ENCODE results near the gene NEUROG2.
"Not testable (repeated sequence)": the region's sequence is repeated elsewhere in the genome, so short reads cannot be mapped to it uniquely, and the experiment has no call there.

NEUROG2 gene

DNA sequence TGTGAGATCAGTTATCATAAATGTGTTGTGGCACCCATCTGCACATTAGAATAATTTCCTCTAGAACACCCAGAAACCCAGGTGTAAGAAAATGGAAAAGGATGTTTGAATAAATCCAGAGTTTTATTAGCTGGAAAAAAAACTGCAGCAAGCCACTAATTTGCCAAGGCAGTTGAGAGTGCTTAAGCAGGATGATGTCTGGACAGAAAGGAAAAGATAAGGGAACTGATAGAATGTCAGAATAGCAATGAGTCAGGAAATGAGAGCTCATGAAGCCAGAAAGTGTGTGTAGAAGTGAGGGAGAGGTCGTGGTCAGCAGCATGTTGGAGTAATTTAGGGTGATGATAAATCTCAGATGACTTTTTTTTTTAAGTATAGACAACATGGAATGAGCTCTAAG is 15.2 kb upstream of the NEUROG2 start:
- no peak overlapping the region for H3K4me3 Mint-ChIP-seq

DNA sequence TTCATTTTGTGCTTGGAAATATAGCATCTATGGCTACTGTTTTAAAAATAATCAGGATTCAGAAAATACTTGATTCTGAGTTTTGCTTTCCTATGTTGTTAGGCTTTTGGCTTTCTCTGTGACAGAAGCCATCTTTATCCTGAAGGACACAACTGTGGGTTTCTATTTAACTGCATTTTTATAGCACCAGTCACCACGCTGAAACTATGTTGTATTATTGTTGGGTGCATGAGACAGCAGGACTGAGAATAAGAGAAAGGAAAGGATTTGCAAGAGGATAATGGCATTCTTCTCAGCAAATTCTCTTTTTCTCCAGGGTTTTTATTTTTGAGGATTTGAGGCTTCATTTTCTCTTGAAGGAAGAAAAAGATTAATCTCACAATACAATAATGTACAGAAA is 10.1 kb upstream of the NEUROG2 start:
- Mint-ChIP-seq H3K27ac (no peak overlapping the region), H3K4me3 (no peak overlapping the region), H3K27me3 (peaks cover 35% of the 10 kb centered on the region), H3K36me3 (no peaks in the 10 kb centered on the region), H3K4me1 (ENCODE audit: low read depth) (peaks cover 19% of the 10 kb centered on the region), H3K9me3 (ENCODE audit: low read depth) (no peaks in the 10 kb centered on the region)

More for the DNA sequence above, 15.2 kb upstream of the NEUROG2 start:
- Mint-ChIP-seq H3K27ac (no peak overlapping the region), H3K27me3 (peaks cover 25% of the 10 kb centered on the region), H3K4me1 (ENCODE audit: low read depth) (no peaks in the 10 kb centered on the region), H3K36me3 (no peaks in the 10 kb centered on the region), H3K9me3 (ENCODE audit: low read depth) (no peaks in the 10 kb centered on the region)

GRCh38 chr4:112523764-112524505 is 8.0 kb upstream of the NEUROG2 start:
- H3K9me3 Mint-ChIP-seq (ENCODE audit: low read depth): peaks cover 6% of the 10 kb centered on the region
- no peaks in the 10 kb centered on the region for H3K36me3 Mint-ChIP-seq
- peaks cover 28% of the 10 kb centered on the region for H3K4me1 Mint-ChIP-seq (ENCODE audit: low read depth)
- H3K27ac Mint-ChIP-seq: no peak overlapping the region
- H3K4me3 Mint-ChIP-seq: peak overlapping the region; percentile 89
- H3K27me3 Mint-ChIP-seq: peaks cover 38% of the 10 kb centered on the region

- Mint-ChIP-seq H3K36me3 (no peaks in the 10 kb centered on the region), H3K9me3 (ENCODE audit: low read depth) (peaks cover 6% of the 10 kb centered on the region), H3K4me1 (ENCODE audit: low read depth) (peaks cover 29% of the 10 kb centered on the region), H3K27ac (peak overlapping the region; percentile 54), H3K4me3 (peak overlapping the region; percentile 89), H3K27me3 (peaks cover 43% of the 10 kb centered on the region)
Measured at GRCh38 chr4:112523008-112523721, 7.2 kb upstream of the NEUROG2 start.

GRCh38 chr4:112522431-112522830 is 6.5 kb upstream of the NEUROG2 start:
- H3K27ac Mint-ChIP-seq; H3K36me3 Mint-ChIP-seq; H3K9me3 Mint-ChIP-seq (ENCODE audit: low read depth): not testable (repeated sequence)
- Mint-ChIP-seq H3K4me3 (peak overlapping the region; percentile 89), H3K27me3 (peaks cover 51% of the 10 kb centered on the region), H3K4me1 (ENCODE audit: low read depth) (peaks cover 37% of the 10 kb centered on the region)

- peak overlapping the region; percentile 23 for H3K4me3 Mint-ChIP-seq
- peaks cover 45% of the 10 kb centered on the region for H3K4me1 Mint-ChIP-seq (ENCODE audit: low read depth)
- no peak overlapping the region for H3K27ac Mint-ChIP-seq
- peaks cover 58% of the 10 kb centered on the region for H3K27me3 Mint-ChIP-seq
- H3K36me3 Mint-ChIP-seq: no peaks in the 10 kb centered on the region
- H3K9me3 Mint-ChIP-seq (ENCODE audit: low read depth): peaks cover 6% of the 10 kb centered on the region
Measured at GRCh38 chr4:112521123-112522023, 5.4 kb upstream of the NEUROG2 start.

DNA sequence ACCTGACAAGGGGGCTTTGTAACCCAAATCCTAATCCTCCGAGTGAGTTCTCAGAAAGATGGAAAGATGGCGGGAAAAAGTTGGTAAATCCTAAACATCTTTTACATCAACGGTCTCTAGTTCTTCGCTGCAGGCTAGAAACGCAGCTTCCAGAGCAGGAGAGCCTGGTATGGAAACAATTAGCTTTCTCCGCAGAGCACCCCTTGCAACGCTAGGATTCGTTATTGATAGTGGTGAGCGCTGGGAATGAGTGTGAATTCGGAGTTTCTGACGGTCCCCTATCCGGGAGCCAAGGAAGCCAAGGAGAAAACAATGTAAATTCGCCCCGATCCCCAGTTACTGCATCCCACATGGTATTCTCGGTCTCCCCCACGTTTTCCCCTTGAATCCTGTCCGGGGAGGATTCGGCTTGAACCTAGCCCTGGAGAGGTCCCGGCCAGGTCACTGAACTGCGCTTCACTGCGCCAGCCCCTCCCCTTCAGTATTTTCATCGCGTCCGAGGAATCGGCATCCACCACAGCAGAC is 4.7 kb upstream of the NEUROG2 start:
- H3K27me3 Mint-ChIP-seq: peaks cover 56% of the 10 kb centered on the region
- H3K27ac Mint-ChIP-seq: no peak overlapping the region
- H3K4me1 Mint-ChIP-seq (ENCODE audit: low read depth): peaks cover 48% of the 10 kb centered on the region
- peaks cover 6% of the 10 kb centered on the region for H3K9me3 Mint-ChIP-seq (ENCODE audit: low read depth)
- peak overlapping the region; percentile 23 for H3K4me3 Mint-ChIP-seq
- no peaks in the 10 kb centered on the region for H3K36me3 Mint-ChIP-seq

DNA sequence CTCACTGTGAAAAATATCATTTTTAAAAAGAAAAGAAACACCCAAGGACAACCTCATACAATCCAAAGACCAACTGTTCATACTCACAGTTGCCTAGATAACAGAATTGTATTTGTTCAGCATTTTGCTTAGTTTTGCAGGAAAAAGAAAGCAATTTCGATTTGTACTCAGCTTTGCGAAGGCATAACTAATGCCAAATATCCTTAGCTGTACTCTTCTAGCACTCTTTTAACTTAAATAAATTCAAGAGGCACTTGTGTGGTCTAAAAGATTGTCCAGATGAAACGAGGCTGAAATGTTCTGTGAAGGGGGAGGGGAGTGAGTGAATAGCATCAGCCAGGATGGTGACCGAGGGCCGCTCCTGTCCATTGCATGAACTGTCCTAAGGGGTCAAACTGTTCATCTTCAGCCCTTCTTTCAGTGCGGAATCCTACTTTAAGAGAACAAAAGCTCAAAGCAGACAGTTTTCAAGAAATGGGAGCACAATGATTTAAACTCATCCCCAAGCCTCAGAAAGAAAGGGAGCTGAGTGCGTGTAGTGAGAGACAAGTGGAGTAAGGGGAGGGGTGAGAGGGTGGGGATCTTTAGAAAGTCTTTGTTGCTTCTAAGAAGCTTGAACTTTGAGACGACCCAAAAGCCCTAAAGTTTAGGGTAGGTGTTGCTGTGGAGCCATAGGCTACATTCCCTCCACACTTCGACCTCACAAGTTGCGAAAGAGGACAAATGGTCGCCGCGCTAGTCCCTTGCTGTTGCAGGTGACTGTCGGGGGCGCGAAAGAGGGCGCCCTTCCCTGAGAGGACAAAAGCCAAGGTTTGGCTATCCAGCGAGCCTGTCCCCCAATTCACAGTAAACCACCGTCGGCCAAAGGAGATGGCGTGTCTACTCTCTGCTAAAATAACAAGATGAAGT is 4.0 kb upstream of the NEUROG2 start:
- Mint-ChIP-seq H3K4me3 (no peak overlapping the region), H3K4me1 (ENCODE audit: low read depth) (peaks cover 51% of the 10 kb centered on the region), H3K9me3 (ENCODE audit: low read depth) (peaks cover 6% of the 10 kb centered on the region), H3K27ac (no peak overlapping the region), H3K27me3 (peaks cover 59% of the 10 kb centered on the region), H3K36me3 (no peaks in the 10 kb centered on the region)

DNA sequence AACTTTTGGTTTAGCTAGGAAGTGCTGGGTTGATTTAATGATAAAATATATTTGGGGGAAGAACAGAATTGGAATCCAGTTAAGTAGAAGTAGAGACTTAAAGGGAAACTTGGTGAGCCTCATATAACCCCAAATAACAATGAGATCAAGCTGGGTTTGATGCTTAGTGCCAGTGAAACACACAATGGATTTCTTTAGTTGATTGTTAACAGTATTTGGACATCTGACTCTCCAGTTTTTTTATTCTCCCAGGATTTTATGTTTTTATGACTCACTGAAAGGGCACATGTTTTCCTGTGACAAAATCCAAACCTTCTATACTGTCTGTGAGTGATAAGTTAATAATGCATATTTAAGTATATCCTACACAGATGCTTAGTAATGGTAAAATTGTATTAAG is 2.7 kb upstream of the NEUROG2 start:
- Mint-ChIP-seq H3K4me1 (ENCODE audit: low read depth) (peaks cover 58% of the 10 kb centered on the region), H3K4me3 (no peak overlapping the region), H3K36me3 (no peaks in the 10 kb centered on the region), H3K27me3 (peaks cover 68% of the 10 kb centered on the region), H3K9me3 (ENCODE audit: low read depth) (peaks cover 6% of the 10 kb centered on the region), H3K27ac (no peak overlapping the region)

- peaks cover 6% of the 10 kb centered on the region for H3K9me3 Mint-ChIP-seq (ENCODE audit: low read depth)
Measured at GRCh38 chr4:112517911-112518310, 1.9 kb upstream of the NEUROG2 start.

GRCh38 chr4:112517067-112517634 is 1.2 kb upstream of the NEUROG2 start:
- Mint-ChIP-seq H3K9me3 (ENCODE audit: low read depth) (peaks cover 7% of the 10 kb centered on the region), H3K4me1 (ENCODE audit: low read depth) (peaks cover 48% of the 10 kb centered on the region), H3K36me3 (no peaks in the 10 kb centered on the region), H3K4me3 (peak overlapping the region; percentile 85), H3K27ac (no peak overlapping the region), H3K27me3 (peaks cover 75% of the 10 kb centered on the region)

More at GRCh38 chr4:112517911-112518310, 1.9 kb upstream of the NEUROG2 start:
- peaks cover 70% of the 10 kb centered on the region for H3K27me3 Mint-ChIP-seq
- H3K4me3 Mint-ChIP-seq: peak overlapping the region; percentile 85
- no peaks in the 10 kb centered on the region for H3K36me3 Mint-ChIP-seq
- no peak overlapping the region for H3K27ac Mint-ChIP-seq
- H3K4me1 Mint-ChIP-seq (ENCODE audit: low read depth): peaks cover 54% of the 10 kb centered on the region

DNA sequence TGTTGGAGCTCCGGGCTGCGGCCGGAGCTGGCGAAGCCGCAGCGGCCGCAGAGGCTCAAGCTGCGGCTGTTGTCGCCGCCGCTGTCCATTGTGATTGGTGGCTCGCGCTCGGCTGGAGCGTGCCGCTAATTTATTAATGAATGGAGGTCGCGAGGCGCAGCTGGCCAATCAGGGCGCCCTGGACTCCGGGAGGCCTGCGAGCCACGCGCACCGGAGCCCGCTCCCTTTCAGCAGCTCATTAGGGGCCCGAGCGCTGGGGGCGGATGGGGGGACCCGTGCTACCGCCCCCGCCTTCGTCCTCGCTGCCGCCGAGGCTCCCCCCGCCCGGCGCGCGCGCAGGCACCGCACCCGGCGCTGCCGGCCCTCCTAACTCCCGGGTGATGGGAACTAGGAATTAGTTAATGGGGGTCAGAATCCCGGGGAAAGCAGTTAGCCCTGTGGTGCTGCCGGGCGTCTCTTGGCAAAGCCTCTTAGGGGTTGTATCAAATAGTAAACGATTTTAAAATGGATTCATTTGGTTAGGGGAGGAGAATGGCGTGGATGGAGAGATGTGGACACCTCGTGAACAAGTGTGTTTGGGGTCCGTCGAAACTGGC is 589 bp upstream of the NEUROG2 start:
- Mint-ChIP-seq H3K27me3 (peaks cover 75% of the 10 kb centered on the region), H3K9me3 (ENCODE audit: low read depth) (peaks cover 11% of the 10 kb centered on the region), H3K27ac (no peak overlapping the region), H3K4me1 (ENCODE audit: low read depth) (peaks cover 49% of the 10 kb centered on the region), H3K4me3 (peak overlapping the region; percentile 92), H3K36me3 (peaks cover 3% of the 10 kb centered on the region)
